OCI-LY1 (cell line): ENCODE data around the gene ZBTB1.

ENCODE experiments used
- CTCF ChIP-seq: fragments of 200-600 bp; sonication (generic), shearing (Covaris generic); IDR thresholded peaks from 2 replicates; pipeline ENCODE4 v1.5.1; 2017; ENCODE audit warnings: mild to moderate bottlenecking, antibody characterized with exemption, low read length, moderate library complexity, mixed read lengths
- EZH2 ChIP-seq: fragments of 200-600 bp; sonication (generic), shearing (Covaris generic); IDR thresholded peaks from 2 replicates; pipeline ENCODE4 v1.8.0; 2017; ENCODE audit warnings: borderline replicate concordance, mixed run types, mild to moderate bottlenecking, antibody characterized with exemption, low read length, moderate library complexity, mixed read lengths

GRCh38 chr14:64549791-64550620 is 45.4 kb downstream of the ZBTB1 start, which contains the start of gene PPP1R36:
- no peak for TF ChIP-seq CTCF
- no peak for TF ChIP-seq EZH2
